Measurements from ENCODE around the gene PIK3CD. TPM values are rescaled to one million over a fixed set of nuclear protein-coding genes. Genes with fewer than 3 reads are reported as not detected.

Gene PIK3CD
- total and polyA plus RNA-seq, 8 donors = 2.8 to 74.1 (median 5.4) TPM

GRCh38 chr1:9651220-9651564 is 339 bp upstream of the PIK3CD start:
- Histone ChIP-seq H3K27ac (peak overlapping the region in 4 of 5 donors; percentile 62 to 87 (median 75)), H3K9me3 (no peaks in the 10 kb centered on the region), H3K4me3 (peak overlapping the region; percentile 52 to 62 (median 58)), H3K36me3 (no peaks in the 10 kb centered on the region), H3K4me1 (peaks cover 15 to 29% (median 19%) of the 10 kb centered on the region in 4 donors), H3K27me3 (peaks cover 0 to 62% (median 39%) of the 10 kb centered on the region in 3 donors)
- TF ChIP-seq CTCF (IDR thresholded peaks at IDR 0.05) (no peak), POLR2AphosphoS5 (IDR thresholded peaks at IDR 0.05) (no peak), EP300 (IDR thresholded peaks at IDR 0.05) (no peak), POLR2A (IDR thresholded peaks at IDR 0.05) (no peak)
- intact Hi-C loops (cut with DNase I; ENCODE audit: low total_unique reads) = no loop called here
- WGBS, 5 donors = 21 to 29% (median 25%) methylated on average over 10 of the region's 10 CpGs
- no peak for DNase-seq

- Histone ChIP-seq H3K4me3 (peak overlapping the region; percentile 52 to 62 (median 58)), H3K36me3 (no peaks in the 10 kb centered on the region), H3K27me3 (peaks cover 0 to 62% (median 39%) of the 10 kb centered on the region in 3 donors), H3K9me3 (no peaks in the 10 kb centered on the region), H3K4me1 (peaks cover 15 to 33% (median 19%) of the 10 kb centered on the region in 4 donors), H3K27ac (peak overlapping the region in 4 of 5 donors; percentile 62 to 87 (median 75))
- intact Hi-C loops (cut with DNase I; ENCODE audit: low total_unique reads) = no loop called here
- TF ChIP-seq POLR2AphosphoS5 (IDR thresholded peaks at IDR 0.05) (peak in 1 of 3 donors; percentile 21), POLR2A (IDR thresholded peaks at IDR 0.05) (no peak), CTCF (IDR thresholded peaks at IDR 0.05) (no peak)
- 7 to 8% (median 8%) methylated on average over 51 to 55 of the region's 55 CpGs for WGBS, 5 donors
- peak; percentile 31 to 58 for DNase-seq
Observed at GRCh38 chr1:9652379-9653209, 1.1 kb downstream of the PIK3CD start.

- Histone ChIP-seq H3K36me3 (no peaks in the 10 kb centered on the region), H3K27ac (peak overlapping the region in 3 of 5 donors; percentile 70 to 87 (median 80)), H3K4me1 (peaks cover 15 to 33% (median 19%) of the 10 kb centered on the region in 4 donors), H3K4me3 (peak overlapping the region in 3 of 4 donors; percentile 54 to 62 (median 62)), H3K27me3 (peaks cover 0 to 62% (median 39%) of the 10 kb centered on the region in 3 donors), H3K9me3 (no peaks in the 10 kb centered on the region)
- TF ChIP-seq POLR2A (IDR thresholded peaks at IDR 0.05) (no peak), CTCF (IDR thresholded peaks at IDR 0.05) (no peak), POLR2AphosphoS5 (IDR thresholded peaks at IDR 0.05) (no peak), EP300 (IDR thresholded peaks at IDR 0.05) (no peak)
- 29 to 48% (median 39%) methylated on average over 11 of the region's 11 CpGs for WGBS, 5 donors
- intact Hi-C loops (cut with DNase I; ENCODE audit: low total_unique reads) = no loop called here
- DNase-seq = no peak
Observed at GRCh38 chr1:9653210-9653490, 1.6 kb downstream of the PIK3CD start.

- Histone ChIP-seq H3K9me3 (no peaks in the 10 kb centered on the region), H3K4me1 (peaks cover 15 to 33% (median 19%) of the 10 kb centered on the region in 4 donors), H3K27ac (peak overlapping the region in 2 of 5 donors; percentile 80 to 87), H3K4me3 (peak overlapping the region; percentile 2 to 62 (median 38)), H3K27me3 (peaks cover 0 to 58% (median 39%) of the 10 kb centered on the region in 3 donors), H3K36me3 (no peaks in the 10 kb centered on the region)
- TF ChIP-seq POLR2A (IDR thresholded peaks at IDR 0.05) (no peak), CTCF (IDR thresholded peaks at IDR 0.05) (no peak), EP300 (IDR thresholded peaks at IDR 0.05) (no peak), POLR2AphosphoS5 (IDR thresholded peaks at IDR 0.05) (no peak)
- DNase-seq = peak in 1 of 2 donors; percentile 30
- 46 to 54% (median 52%) methylated on average over 10 of the region's 10 CpGs for WGBS, 5 donors
- intact Hi-C loops (cut with DNase I; ENCODE audit: low total_unique reads) = no loop called here
Observed at GRCh38 chr1:9653491-9654050, 2.0 kb downstream of the PIK3CD start.
